Activated naive CD8-positive, alpha-beta T cell treated with anti-CD3 and anti-CD28 coated beads, Interleukin-2, amount 50 U/mL, for 24 hours (primary cell): ENCODE data around the gene C2CD2L.
"Not testable (repeated sequence)": the region's sequence is repeated elsewhere in the genome, so short reads cannot be mapped to it uniquely, and the experiment has no call there.

Source experiments
- ATAC-seq: fragments of 150-1000 bp; cut with Tn5 transposase; one replicate; pipeline ENCODE4 v1.10.0; 2021
- DNase-seq: peaks from one replicate; pipeline ENCODE4 v3.0.0; 2021
- H3K27ac Mint-ChIP-seq: one replicate; pipeline ENCODE4 v1.8.0; 2021; ENCODE audit warnings: mild to moderate bottlenecking, mixed read lengths
- H3K27me3 Mint-ChIP-seq: one replicate; pipeline ENCODE4 v1.8.0; 2021; ENCODE audit warnings: mixed read lengths
- H3K36me3 Mint-ChIP-seq: one replicate; pipeline ENCODE4 v1.8.0; 2021; ENCODE audit warnings: low read depth, mixed read lengths
- H3K4me1 Mint-ChIP-seq: one replicate; pipeline ENCODE4 v1.8.0; 2021; ENCODE audit warnings: mixed read lengths
- H3K4me3 Mint-ChIP-seq: one replicate; pipeline ENCODE4 v1.8.0; 2021; ENCODE audit warnings: mild to moderate bottlenecking, moderate library complexity, mixed read lengths
- H3K9me3 Mint-ChIP-seq: one replicate; pipeline ENCODE4 v1.8.0; 2021; ENCODE audit warnings: mixed read lengths

The C2CD2L gene

DNA sequence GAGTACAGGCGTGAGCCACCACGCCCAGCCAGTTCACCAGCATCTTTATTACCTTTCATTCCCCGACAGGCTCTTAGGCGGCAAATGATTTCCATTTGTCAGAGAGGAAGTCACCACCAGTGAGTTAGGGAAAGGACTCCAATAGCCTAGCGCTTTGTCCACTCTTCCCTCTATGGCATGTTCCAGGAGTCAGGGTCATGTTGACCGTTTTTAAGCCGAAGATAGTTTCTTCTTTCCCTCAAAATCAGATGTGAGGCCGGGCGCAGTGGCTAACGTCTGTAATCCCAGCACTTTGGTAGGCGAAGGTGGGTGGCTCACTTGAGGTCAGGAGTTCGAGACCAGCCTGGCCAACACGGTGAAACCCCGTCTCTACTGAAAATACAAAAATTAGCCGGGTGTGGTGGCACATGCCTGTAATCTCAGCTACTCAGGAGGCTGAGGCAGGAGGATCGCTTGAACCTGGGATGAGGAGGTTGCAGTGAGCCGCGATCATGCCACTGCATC lies 3.9 kb upstream of the C2CD2L start:
- Mint-ChIP-seq H3K27ac (peak overlapping the region; percentile 98), H3K36me3 (peaks cover 19% of the 10 kb centered on the region), H3K4me1 (peaks cover 49% of the 10 kb centered on the region), H3K4me3 (peak overlapping the region; percentile 89)
- H3K27me3 Mint-ChIP-seq, ATAC-seq, DNase-seq, H3K9me3 Mint-ChIP-seq: not testable (repeated sequence)

DNA sequence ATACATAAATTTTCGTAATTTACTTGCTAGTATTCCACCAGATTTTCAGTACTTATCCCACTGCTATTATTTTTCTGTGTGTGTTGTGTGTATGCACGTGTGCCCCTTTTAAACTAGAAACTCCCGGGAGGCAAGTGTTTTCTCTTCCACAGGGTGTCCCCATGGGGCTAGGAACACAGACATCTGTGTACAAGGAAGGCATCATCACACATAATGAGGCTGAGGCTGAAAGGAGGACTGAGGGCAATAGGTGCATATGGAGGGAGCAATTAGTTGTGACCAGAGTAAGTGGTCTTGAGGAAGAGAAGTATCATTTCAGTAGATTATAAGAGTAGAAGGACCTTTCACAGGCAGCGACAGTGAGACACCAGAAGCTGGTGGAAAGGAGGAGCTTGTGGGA lies 3.4 kb upstream of the C2CD2L start:
- H3K9me3 Mint-ChIP-seq = no peaks in the 10 kb centered on the region
- peak overlapping the region; percentile 68 for H3K27ac Mint-ChIP-seq
- ATAC-seq (no peak), DNase-seq (no peak)
- H3K36me3 Mint-ChIP-seq = peaks cover 13% of the 10 kb centered on the region
- peaks cover 51% of the 10 kb centered on the region for H3K4me1 Mint-ChIP-seq
- peak overlapping the region; percentile 50 for H3K4me3 Mint-ChIP-seq
- H3K27me3 Mint-ChIP-seq = no peaks in the 10 kb centered on the region

DNA sequence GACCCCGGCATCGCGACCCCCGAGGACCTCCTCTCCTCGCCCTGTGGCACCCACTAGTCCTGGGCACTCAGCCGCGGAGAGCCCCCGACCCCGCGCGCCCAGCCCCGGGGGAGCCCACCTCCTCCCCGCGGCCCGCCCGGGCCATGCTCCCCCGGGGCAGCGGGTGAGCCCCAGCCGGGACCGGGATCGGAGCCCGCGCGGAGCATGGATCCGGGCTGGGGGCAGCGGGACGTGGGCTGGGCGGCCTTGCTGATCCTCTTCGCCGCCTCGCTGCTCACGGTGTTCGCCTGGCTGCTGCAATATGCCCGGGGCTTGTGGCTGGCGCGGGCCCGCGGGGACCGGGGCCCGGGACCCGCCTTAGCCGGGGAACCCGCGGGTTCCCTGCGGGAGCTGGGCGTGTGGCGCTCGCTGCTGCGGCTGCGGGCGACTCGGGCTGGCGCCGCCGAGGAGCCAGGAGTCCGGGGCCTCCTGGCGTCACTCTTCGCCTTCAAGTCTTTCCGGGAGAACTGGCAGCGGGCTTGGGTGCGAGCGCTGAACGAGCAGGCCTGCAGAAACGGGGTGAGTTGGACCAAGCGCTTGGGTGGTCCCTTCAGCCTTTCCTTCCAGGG lies 498 bp downstream of the C2CD2L start:
- DNase-seq (no peak), ATAC-seq (peak; percentile 7)

DNA sequence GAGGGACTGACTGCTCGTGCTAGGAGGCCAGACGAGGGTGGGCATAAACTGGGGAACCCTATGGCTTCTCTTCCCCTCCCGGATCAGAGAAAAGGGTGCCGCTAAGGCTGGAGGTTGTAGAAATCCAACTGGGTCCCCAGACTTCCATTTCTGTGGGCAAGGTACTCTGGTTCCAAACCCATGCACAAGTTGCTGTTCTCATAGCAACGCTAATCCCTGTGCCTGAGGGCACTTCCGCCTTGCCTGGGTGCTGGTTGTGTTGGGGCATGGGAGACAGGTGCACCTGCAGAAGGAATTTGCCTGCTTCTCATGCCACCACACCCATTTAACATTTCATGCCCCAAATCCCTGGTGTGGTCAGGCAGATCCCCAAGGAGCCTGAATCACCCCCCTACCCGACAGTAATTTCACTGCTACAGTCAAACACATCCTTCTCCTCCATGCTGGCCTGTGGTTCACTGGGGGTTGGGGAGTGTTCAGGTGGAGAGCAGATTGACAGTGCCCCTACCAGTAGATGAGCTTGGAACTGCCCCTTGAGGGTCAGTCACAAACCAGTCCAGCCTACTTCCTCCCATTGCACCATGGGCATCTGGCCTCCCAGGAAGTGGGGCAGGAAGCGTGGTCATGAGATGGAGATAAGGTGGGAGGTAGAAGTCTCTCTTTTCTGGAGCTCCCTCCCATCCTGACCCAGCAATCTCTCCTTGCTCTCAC lies 1.2 kb downstream of the C2CD2L start:
- H3K4me1 Mint-ChIP-seq = peaks cover 41% of the 10 kb centered on the region
- DNase-seq (no peak), ATAC-seq (peak; percentile 31)
- peak overlapping the region; percentile 89 for H3K27ac Mint-ChIP-seq
- no peaks in the 10 kb centered on the region for H3K9me3 Mint-ChIP-seq
- H3K4me3 Mint-ChIP-seq = peak overlapping the region; percentile 92
- H3K27me3 Mint-ChIP-seq = no peaks in the 10 kb centered on the region
- H3K36me3 Mint-ChIP-seq = peaks cover 17% of the 10 kb centered on the region

More for the DNA sequence above, 498 bp downstream of the C2CD2L start:
- H3K4me1 Mint-ChIP-seq = peaks cover 46% of the 10 kb centered on the region
- H3K4me3 Mint-ChIP-seq = peak overlapping the region; percentile 92
- H3K27me3 Mint-ChIP-seq = no peaks in the 10 kb centered on the region
- H3K27ac Mint-ChIP-seq = peak overlapping the region; percentile 89
- no peaks in the 10 kb centered on the region for H3K9me3 Mint-ChIP-seq
- peaks cover 13% of the 10 kb centered on the region for H3K36me3 Mint-ChIP-seq

DNA sequence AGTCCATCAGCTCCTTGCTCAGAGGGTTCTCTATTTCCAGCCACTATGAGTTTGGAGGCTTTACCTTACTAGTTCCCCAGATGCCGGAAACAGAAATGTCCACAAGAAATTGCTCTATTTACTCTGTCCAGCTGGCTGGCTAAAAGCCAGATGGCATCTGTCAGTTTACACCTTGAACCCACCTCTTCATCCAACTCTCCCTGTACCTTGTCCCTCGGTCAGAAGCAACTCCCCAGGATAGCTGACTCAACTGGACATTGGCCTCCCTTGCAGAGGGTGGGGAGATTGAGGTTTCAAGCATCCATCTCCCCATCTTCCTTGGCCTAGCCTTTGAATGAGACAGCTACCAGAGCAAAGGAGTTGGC lies 1.7 kb downstream of the C2CD2L start:
- peaks cover 20% of the 10 kb centered on the region for H3K36me3 Mint-ChIP-seq
- H3K4me1 Mint-ChIP-seq = peaks cover 37% of the 10 kb centered on the region
- no peak for DNase-seq
- no peaks in the 10 kb centered on the region for H3K9me3 Mint-ChIP-seq
- no peak for ATAC-seq
- peak overlapping the region; percentile 92 for H3K4me3 Mint-ChIP-seq
- no peaks in the 10 kb centered on the region for H3K27me3 Mint-ChIP-seq
- H3K27ac Mint-ChIP-seq = peak overlapping the region; percentile 89

DNA sequence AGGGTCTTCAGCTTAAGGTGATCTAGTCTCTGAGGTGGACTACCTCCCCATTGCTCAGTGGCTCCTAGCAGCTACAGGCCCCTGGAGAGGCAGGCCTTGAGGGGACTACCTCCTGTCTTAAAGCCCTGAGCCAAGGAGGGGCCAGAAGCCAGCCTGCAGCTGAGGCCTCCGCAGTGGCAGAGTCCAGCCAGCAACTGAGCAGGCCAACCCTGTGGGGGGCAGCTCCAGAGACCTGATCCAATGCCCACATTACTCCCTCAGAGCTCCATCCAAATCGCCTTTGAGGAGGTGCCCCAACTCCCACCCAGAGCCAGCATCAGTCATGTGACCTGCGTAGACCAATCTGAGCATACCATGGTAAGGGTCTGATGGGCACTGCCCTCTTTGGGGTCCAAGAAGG lies 2.7 kb downstream of the C2CD2L start:
- H3K4me3 Mint-ChIP-seq = peak overlapping the region; percentile 92
- H3K9me3 Mint-ChIP-seq = no peaks in the 10 kb centered on the region
- peaks cover 38% of the 10 kb centered on the region for H3K4me1 Mint-ChIP-seq
- no peaks in the 10 kb centered on the region for H3K27me3 Mint-ChIP-seq
- peaks cover 22% of the 10 kb centered on the region for H3K36me3 Mint-ChIP-seq
- no peak for ATAC-seq
- no peak overlapping the region for H3K27ac Mint-ChIP-seq
- DNase-seq = no peak

DNA sequence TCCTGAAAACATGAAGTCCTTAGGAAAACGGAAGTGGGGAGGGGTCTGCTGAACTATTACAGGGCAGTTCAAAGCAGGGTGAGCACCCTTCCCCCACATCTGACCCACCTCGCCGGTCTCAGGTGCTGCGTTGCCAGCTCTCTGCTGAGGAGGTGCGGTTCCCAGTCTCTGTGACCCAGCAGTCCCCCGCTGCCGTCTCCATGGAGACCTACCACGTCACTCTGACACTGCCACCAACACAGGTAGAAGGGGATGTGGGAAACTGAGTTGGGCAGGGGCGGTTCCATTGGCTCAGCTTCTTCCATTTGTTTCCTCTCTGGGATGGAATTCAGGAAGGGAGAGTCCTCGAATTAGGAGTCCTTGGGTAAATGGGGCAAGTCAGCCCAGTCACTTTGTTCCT lies 3.3 kb downstream of the C2CD2L start:
- DNase-seq = no peak
- Mint-ChIP-seq H3K36me3 (peaks cover 26% of the 10 kb centered on the region), H3K9me3 (no peaks in the 10 kb centered on the region), H3K27ac (no peak overlapping the region), H3K4me3 (no peak overlapping the region), H3K4me1 (peaks cover 40% of the 10 kb centered on the region), H3K27me3 (no peaks in the 10 kb centered on the region)
- no peak for ATAC-seq

DNA sequence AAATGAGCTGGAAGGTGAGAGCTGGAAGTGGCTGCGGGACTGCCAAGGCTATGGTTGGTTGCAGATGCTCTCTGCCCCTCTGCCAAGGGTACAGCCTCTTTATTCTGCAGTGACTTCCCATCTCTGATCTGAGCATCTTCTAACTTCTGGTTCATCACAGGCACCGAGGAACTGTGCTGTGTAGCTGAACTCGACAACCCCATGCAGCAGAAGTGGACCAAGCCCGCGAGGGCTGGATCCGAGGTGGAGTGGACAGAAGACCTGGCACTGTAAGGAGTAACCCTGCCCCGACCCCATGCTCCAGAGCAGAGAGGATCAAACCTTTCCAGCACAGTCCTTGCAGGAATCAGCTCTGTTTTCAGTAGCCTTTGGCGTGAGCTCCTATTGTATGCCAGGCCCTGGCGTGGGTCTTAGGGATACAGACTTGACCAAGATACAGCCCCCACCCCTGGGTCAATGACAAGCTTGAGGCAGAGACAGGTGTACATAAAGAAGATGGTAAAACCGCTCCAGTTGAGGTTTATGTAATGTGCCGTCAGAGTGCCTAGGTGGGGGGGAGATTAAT lies 4.3 kb downstream of the C2CD2L start:
- H3K4me1 Mint-ChIP-seq = peaks cover 36% of the 10 kb centered on the region
- H3K4me3 Mint-ChIP-seq = no peak overlapping the region
- H3K9me3 Mint-ChIP-seq = no peaks in the 10 kb centered on the region
- DNase-seq (no peak), ATAC-seq (no peak)
- H3K27ac Mint-ChIP-seq = no peak overlapping the region
- no peaks in the 10 kb centered on the region for H3K27me3 Mint-ChIP-seq
- peaks cover 33% of the 10 kb centered on the region for H3K36me3 Mint-ChIP-seq

DNA sequence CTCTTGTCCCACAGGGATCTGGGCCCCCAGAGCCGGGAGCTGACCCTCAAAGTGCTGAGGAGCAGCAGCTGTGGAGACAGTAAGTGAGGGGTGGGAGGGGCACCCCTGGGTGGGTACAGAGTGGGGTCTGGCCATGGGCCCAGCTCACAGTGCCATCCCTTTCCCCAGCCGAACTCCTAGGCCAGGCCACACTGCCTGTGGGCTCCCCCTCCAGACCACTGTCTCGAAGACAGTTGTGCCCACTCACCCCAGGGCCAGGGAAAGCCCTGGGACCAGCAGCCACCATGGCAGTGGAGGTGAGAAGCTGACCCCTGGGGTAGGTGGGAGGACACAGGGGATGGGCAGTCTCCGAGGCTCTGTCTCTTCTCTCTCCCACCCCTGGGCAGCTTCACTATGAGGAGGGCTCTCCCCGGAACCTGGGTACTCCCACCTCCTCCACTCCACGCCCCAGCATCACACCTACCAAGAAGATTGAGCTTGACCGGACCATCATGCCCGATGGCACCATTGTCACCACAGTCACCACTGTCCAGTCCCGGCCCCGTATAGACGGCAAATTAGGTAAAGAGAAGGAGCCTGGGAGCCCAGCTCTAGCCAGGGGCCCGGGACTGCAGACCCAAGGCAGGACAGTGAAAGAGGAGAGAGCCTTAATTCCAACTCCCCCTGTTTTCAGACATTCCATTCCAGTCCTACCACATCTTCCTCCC lies 5.3 kb downstream of the C2CD2L start:
- ATAC-seq (no peak), DNase-seq (no peak)
- Mint-ChIP-seq H3K27ac (no peak overlapping the region), H3K9me3 (no peaks in the 10 kb centered on the region), H3K4me1 (peaks cover 31% of the 10 kb centered on the region), H3K4me3 (no peak overlapping the region), H3K36me3 (peaks cover 41% of the 10 kb centered on the region), H3K27me3 (no peaks in the 10 kb centered on the region)

DNA sequence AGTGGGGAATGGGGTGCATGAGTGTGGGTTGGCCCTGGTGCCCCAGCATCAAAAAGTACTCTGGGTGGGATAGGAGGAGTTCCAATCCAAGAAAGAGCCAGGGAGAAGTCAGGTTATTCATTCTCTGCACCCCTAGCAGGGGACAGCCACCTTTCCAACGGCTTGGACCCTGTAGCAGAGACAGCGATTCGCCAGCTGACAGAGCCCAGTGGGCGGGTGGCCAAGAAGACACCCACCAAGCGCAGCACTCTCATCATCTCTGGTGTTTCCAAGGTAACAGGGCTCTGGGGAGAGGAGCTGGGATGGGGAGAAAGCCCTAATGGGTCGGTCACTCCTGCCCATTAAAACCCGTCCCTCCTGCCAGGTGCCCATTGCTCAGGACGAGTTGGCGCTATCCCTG lies 6.6 kb downstream of the C2CD2L start:
- Mint-ChIP-seq H3K4me3 (no peak overlapping the region), H3K9me3 (no peaks in the 10 kb centered on the region), H3K36me3 (peaks cover 46% of the 10 kb centered on the region), H3K4me1 (peaks cover 25% of the 10 kb centered on the region), H3K27ac (no peak overlapping the region), H3K27me3 (no peaks in the 10 kb centered on the region)
- no peak for DNase-seq
- no peak for ATAC-seq

DNA sequence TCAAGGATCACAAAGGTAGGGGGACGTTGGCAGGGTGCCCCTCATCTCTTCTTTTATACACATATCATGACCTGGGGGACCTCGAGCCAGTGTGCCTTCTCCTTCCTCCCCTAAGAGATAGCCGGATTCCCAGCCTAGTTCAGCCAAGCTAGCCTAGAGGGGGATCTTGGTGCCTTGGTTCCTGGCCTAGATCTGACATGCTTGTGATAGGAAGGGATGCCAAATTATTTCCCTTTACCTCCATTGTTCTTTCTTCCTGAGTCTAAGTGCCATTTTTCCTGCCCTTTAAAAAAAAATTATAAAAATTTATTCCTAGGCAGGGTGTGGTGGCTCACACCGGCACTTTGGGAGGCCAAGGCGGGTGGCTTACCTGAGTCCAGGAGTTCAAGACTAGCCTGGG lies 7.2 kb downstream of the C2CD2L start:
- H3K27ac Mint-ChIP-seq = no peak overlapping the region
- no peaks in the 10 kb centered on the region for H3K27me3 Mint-ChIP-seq
- peaks cover 19% of the 10 kb centered on the region for H3K4me1 Mint-ChIP-seq
- H3K36me3 Mint-ChIP-seq = peaks cover 46% of the 10 kb centered on the region
- H3K4me3 Mint-ChIP-seq = no peak overlapping the region
- no peaks in the 10 kb centered on the region for H3K9me3 Mint-ChIP-seq
- no peak for DNase-seq
- no peak for ATAC-seq

DNA sequence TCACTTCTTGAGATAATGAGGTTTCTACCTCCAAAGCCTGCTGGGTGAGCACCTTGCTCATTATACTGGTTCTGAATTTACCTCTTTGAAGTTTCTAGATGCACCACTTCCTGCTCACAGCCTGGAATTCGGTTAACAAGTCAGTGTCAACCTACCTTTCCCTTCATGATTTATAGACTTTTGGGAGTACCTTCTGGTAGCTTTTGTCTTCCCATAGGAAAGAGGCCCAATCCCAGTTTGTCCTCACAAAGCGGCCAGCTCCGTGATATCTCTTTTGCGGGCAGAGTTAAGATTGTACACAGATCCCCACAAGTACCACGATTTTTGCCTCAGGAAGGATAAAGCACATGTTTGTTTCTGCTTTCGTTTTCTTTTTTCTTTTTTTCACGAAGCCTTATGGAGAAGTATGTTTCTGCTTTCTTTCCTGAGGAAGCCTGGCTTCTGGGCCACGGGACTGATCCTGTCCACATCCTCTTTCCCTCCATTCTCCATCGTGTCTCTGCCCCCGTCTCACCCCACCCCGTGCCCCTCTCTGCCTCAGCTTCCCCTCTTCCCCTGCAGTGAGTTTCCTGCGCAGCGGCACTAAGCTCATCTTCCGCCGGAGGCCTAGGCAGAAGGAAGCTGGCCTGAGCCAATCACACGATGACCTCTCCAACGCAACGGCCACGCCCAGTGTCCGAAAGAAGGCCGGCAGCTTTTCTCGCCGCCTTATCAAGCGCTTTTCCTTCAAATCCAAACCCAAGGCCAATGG lies 8.5 kb downstream of the C2CD2L start:
- H3K4me1 Mint-ChIP-seq = peaks cover 18% of the 10 kb centered on the region
- H3K4me3 Mint-ChIP-seq = peak overlapping the region; percentile 60
- H3K36me3 Mint-ChIP-seq = peaks cover 39% of the 10 kb centered on the region
- no peaks in the 10 kb centered on the region for H3K27me3 Mint-ChIP-seq
- H3K9me3 Mint-ChIP-seq = no peaks in the 10 kb centered on the region
- peak overlapping the region; percentile 81 for H3K27ac Mint-ChIP-seq
- DNase-seq (no peak), ATAC-seq (peak; percentile 59)

DNA sequence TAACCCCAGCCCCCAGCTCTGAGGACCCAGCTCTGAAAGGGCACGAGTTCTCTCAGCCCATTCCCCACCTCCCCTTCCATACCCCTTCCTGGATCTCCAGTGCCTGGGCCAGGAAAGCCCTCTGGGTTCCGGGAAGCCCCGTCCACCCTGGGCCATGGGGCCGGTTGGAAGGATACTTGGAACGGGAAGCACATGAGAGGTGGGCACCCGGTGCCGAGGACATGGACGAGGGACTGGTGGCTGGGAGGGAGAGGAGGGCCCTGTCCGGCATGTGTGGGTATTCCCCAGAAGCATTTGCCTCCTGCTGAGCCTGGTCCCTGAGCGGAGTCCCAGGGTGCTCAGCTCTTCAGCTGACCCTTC lies 9.1 kb downstream of the C2CD2L start:
- Mint-ChIP-seq H3K27ac (peak overlapping the region; percentile 81), H3K4me3 (no peak overlapping the region), H3K4me1 (peaks cover 23% of the 10 kb centered on the region), H3K36me3 (peaks cover 39% of the 10 kb centered on the region), H3K27me3 (no peaks in the 10 kb centered on the region), H3K9me3 (no peaks in the 10 kb centered on the region)
- ATAC-seq = no peak
- DNase-seq = no peak

DNA sequence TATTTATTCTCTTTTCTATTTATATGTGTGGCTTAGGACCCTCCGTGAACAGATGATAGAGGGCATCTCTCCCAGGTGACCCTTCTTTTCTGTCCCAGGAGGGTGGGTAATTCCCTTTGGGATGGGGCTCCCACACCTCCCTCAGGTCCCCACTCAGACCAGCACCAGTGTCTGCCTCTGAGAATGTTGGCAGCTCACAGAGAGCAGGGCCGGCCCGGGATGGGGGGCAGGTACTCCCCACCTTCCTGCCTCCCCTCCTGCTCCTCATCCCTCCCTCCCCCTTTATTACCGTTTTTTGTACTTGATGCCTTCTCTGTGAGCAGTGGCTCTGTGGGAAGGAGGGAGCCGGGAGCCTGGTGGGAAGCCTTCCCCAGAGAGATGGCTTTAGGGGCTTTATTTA lies 9.5 kb downstream of the C2CD2L start:
- no peak overlapping the region for H3K4me3 Mint-ChIP-seq
- H3K4me1 Mint-ChIP-seq = peaks cover 23% of the 10 kb centered on the region
- ATAC-seq (no peak), DNase-seq (no peak)
- H3K9me3 Mint-ChIP-seq = no peaks in the 10 kb centered on the region
- H3K27ac Mint-ChIP-seq = no peak overlapping the region
- peaks cover 37% of the 10 kb centered on the region for H3K36me3 Mint-ChIP-seq
- no peaks in the 10 kb centered on the region for H3K27me3 Mint-ChIP-seq
